H1 (cell line): ENCODE measurements around the gene PURA. TPM values are rescaled to one million over a fixed set of nuclear protein-coding genes. Genes with fewer than 3 reads are reported as not detected.

Source experiments
- CTCF ChIA-PET: fragments of 300-600 bp; sonication (Branson Sonifier 250); formaldehyde crosslinking; loops from one replicate; lab custom pipeline; 2021; ENCODE audit not compliant: partially characterized antibody; lab: Charles Lee
- POLR2A ChIA-PET: fragments of 300-600 bp; sonication (Branson Sonifier 250); formaldehyde crosslinking; loops from one replicate; lab custom pipeline; 2021; ENCODE audit warnings: inconsistent platforms; ENCODE audit not compliant: partially characterized antibody; lab: Charles Lee
- DNase-seq, 2 experiments: peaks; one replicate each; pipeline versions ENCODE4 v3.0.0 to v3.0.0-alpha.2; 2010 to 2022; ENCODE audit warnings: low spot score in 2 of 2, low read depth in 1 of 2, mixed read lengths in 1 of 2
- FAIRE-seq: peaks from 2 replicates; lab custom pipeline; 2011; peaks lifted over from hg19 to GRCh38; lab: Jason Lieb, UNC
- H2AFZ ChIP-seq: 2 replicates; pipeline ENCODE4 v1.8.1; 2012; ENCODE audit warnings: low read length, inconsistent platforms
- H2AK5ac ChIP-seq: 2 replicates; pipeline ENCODE4 v1.6.1; 2013; ENCODE audit warnings: low read depth, low read length
- H2BK120ac ChIP-seq: replicated peaks from 2 replicates; pipeline ENCODE3; 2013; ENCODE audit warnings: low read depth, low read length, inconsistent platforms
- H2BK12ac ChIP-seq: 2 replicates; pipeline ENCODE4 v1.6.1; 2013; ENCODE audit warnings: low read depth, low read length
- H2BK15ac ChIP-seq: 2 replicates; pipeline ENCODE4 v1.6.1; 2013; ENCODE audit warnings: low read length
- H2BK20ac ChIP-seq: 2 replicates; pipeline ENCODE4 v1.6.1; 2013; ENCODE audit warnings: low read length
- H2BK5ac ChIP-seq: 2 replicates; pipeline ENCODE4 v1.6.1; 2013; ENCODE audit warnings: low read depth, low read length
- H3K14ac ChIP-seq: 2 replicates; pipeline ENCODE4 v1.6.1; 2013; ENCODE audit warnings: inconsistent platforms; ENCODE audit not compliant: insufficient read length
- H3K18ac ChIP-seq: 2 replicates; pipeline ENCODE4 v1.6.1; 2013; ENCODE audit warnings: low read length; ENCODE audit errors: extremely low read depth
- H3K23ac ChIP-seq: 2 replicates; pipeline ENCODE4 v1.6.1; 2013; ENCODE audit warnings: inconsistent platforms; ENCODE audit not compliant: insufficient read length
- H3K23me2 ChIP-seq: 2 replicates; pipeline ENCODE4 v1.6.1; 2013; ENCODE audit warnings: low read depth, low read length
- H3K27ac ChIP-seq: 2 replicates; pipeline ENCODE4 v1.6.1; 2011; ENCODE audit warnings: low read depth, low read length, inconsistent platforms
- H3K27me3 ChIP-seq, 4 experiments: replicated peaks in 1 of 4; 1 replicate in 1 of 4; 2 replicates in 3 of 4; pipeline versions ENCODE4 v1.6.1 to v1.8.1; 2011 to 2013; ENCODE audit warnings: low read length in 3 of 4, mild to moderate bottlenecking in 3 of 4, inconsistent platforms in 2 of 4, mixed read lengths in 2 of 4, moderate library complexity in 1 of 4; ENCODE audit not compliant: control insufficient read depth in 3 of 4, insufficient read depth in 3 of 4; ENCODE audit errors: extremely low read depth in 1 of 4
- H3K36me3 ChIP-seq, 4 experiments: 2 replicates each; pipeline versions ENCODE4 v1.6.1 to v1.8.1; 2011 to 2013; ENCODE audit warnings: mild to moderate bottlenecking in 4 of 4, low read length in 3 of 4, moderate library complexity in 2 of 4, control low read depth in 1 of 4, inconsistent platforms in 1 of 4; ENCODE audit not compliant: insufficient read depth in 4 of 4, control insufficient read depth in 2 of 4
- H3K4ac ChIP-seq: replicated peaks from 2 replicates; pipeline ENCODE3; 2013; ENCODE audit warnings: low read length, low read depth, mixed read lengths, inconsistent platforms; ENCODE audit not compliant: insufficient read length
- H3K4me1 ChIP-seq, 4 experiments: replicated peaks in 1 of 4; 1 replicate in 1 of 4; 2 replicates in 3 of 4; pipeline versions ENCODE4 v1.6.1 to v1.8.1; 2011 to 2013; ENCODE audit warnings: low read length in 3 of 4, inconsistent platforms in 2 of 4, mixed read lengths in 1 of 4; ENCODE audit not compliant: insufficient read depth in 4 of 4, control insufficient read depth in 3 of 4
- H3K4me2 ChIP-seq, 2 experiments: 2 replicates each; pipeline versions ENCODE4 v1.6.1 to v1.8.1; 2011 to 2013; ENCODE audit warnings: low read depth in 2 of 2, low read length in 2 of 2, control low read depth in 1 of 2, inconsistent platforms in 1 of 2, mild to moderate bottlenecking in 1 of 2; ENCODE audit not compliant: insufficient read depth in 1 of 2
- H3K4me3 ChIP-seq, 4 experiments: fragments of 200-600, 300-600 bp in 1 of 4; sonication (generic), shearing (Covaris generic), sonication (Bioruptor Twin) in 1 of 4; 2 replicates each; pipeline versions ENCODE4 v1.5.1 to v1.8.1; 2011 to 2016; ENCODE audit warnings: low read length in 4 of 4, low read depth in 3 of 4, control low read depth in 2 of 4, inconsistent platforms in 2 of 4, mild to moderate bottlenecking in 2 of 4, mixed read lengths in 1 of 4, moderate library complexity in 1 of 4; ENCODE audit not compliant: insufficient read depth in 2 of 4; ENCODE audit errors: extremely low read depth in 1 of 4
- H3K56ac ChIP-seq: replicated peaks from 2 replicates; pipeline ENCODE3; 2013; ENCODE audit warnings: low read depth, mild to moderate bottlenecking, mixed read lengths, low read length, inconsistent platforms; ENCODE audit not compliant: insufficient read length
- H3K79me1 ChIP-seq: 2 replicates; pipeline ENCODE4 v1.6.1; 2013; ENCODE audit warnings: low read depth, low read length, control low read depth
- H3K79me2 ChIP-seq, 2 experiments: 2 replicates each; pipeline versions ENCODE4 v1.6.1 to v1.8.1; 2012 to 2013; ENCODE audit warnings: low read length in 2 of 2, mild to moderate bottlenecking in 2 of 2, inconsistent platforms in 1 of 2; ENCODE audit not compliant: insufficient read depth in 2 of 2, control insufficient read depth in 1 of 2
- H3K9ac ChIP-seq, 4 experiments: replicated peaks in 1 of 4; 1 replicate in 1 of 4; 2 replicates in 3 of 4; pipeline versions ENCODE4 v1.6.1 to v1.8.1; 2011 to 2013; ENCODE audit warnings: low read depth in 3 of 4, low read length in 3 of 4, control low read depth in 2 of 4, mild to moderate bottlenecking in 2 of 4, moderate library complexity in 2 of 4, inconsistent platforms in 1 of 4; ENCODE audit errors: extremely low read depth in 1 of 4
- H3K9me3 ChIP-seq, 2 experiments: 2 replicates each; pipeline versions ENCODE4 v1.6.1 to v1.8.1; 2012 to 2013; ENCODE audit warnings: mild to moderate bottlenecking in 2 of 2, moderate library complexity in 2 of 2, control low read depth in 1 of 2, inconsistent platforms in 1 of 2, low read depth in 1 of 2, low read length in 1 of 2, mixed read lengths in 1 of 2; ENCODE audit not compliant: insufficient read depth in 2 of 2
- H4K20me1 ChIP-seq, 2 experiments: replicated peaks in 1 of 2; 2 replicates each; pipeline versions ENCODE3 to v1.8.1; 2011 to 2013; ENCODE audit warnings: inconsistent platforms in 2 of 2, low read length in 2 of 2, mild to moderate bottlenecking in 1 of 2; ENCODE audit not compliant: insufficient read depth in 2 of 2, control insufficient read depth in 1 of 2
- H4K5ac ChIP-seq: 2 replicates; pipeline ENCODE4 v1.6.1; 2013; ENCODE audit warnings: low read length, low read depth, mixed read lengths, inconsistent platforms; ENCODE audit not compliant: insufficient read length
- H4K8ac ChIP-seq: 2 replicates; pipeline ENCODE4 v1.8.0; 2013; ENCODE audit warnings: mild to moderate bottlenecking, moderate library complexity, low read length, inconsistent platforms; ENCODE audit not compliant: insufficient read depth; ENCODE audit errors: extremely low read depth
- H4K91ac ChIP-seq: replicated peaks from 2 replicates; pipeline ENCODE3; 2013; ENCODE audit warnings: low read length, mixed read lengths, inconsistent platforms; ENCODE audit not compliant: insufficient read length
- HDAC6 ChIP-seq: IDR thresholded peaks from one replicate; pipeline ENCODE4 v1.7.1; 2012; ENCODE audit warnings: low read depth, mild to moderate bottlenecking, inconsistent platforms, low read length, moderate library complexity
- JUND ChIP-seq: IDR thresholded peaks from 2 replicates; pipeline ENCODE4 v1.6.1; 2011; ENCODE audit warnings: mild to moderate bottlenecking, improper control_type of control experiment, low read length
- RXRA ChIP-seq: IDR thresholded peaks from 2 replicates; pipeline ENCODE4 v1.6.1; 2011; ENCODE audit warnings: low read depth, mild to moderate bottlenecking, low read length, moderate library complexity; ENCODE audit not compliant: insufficient read depth
- WGBS, 2 experiments: shearing (Covaris generic) in 1 of 2; methylation state at CpG; one replicate each; pipeline versions ENCODE4 v1.1.6 to v1.1.7; 2013 to 2015; ENCODE audit warnings: low lambda C conversion rate in 2 of 2, mixed read lengths in 2 of 2, inconsistent platforms in 1 of 2, low coverage in 1 of 2, missing lambda C conversion rate in 1 of 2; ENCODE audit not compliant: insufficient replicate concordance in 2 of 2, insufficient coverage in 1 of 2, insufficient read length in 1 of 2; ENCODE audit errors: extremely low coverage in 1 of 2, missing lambda C conversion rate in 1 of 2; 5-methylcytosine and 5-hydroxymethylcytosine counted together
- polyA plus RNA-seq, 7 experiments: library from polyadenylated mRNA; depleted of rRNA in 3 of 7; stranded (reverse) in 5 of 7; unstranded in 2 of 7; fragments of >200 nt in 5 of 7; fragments of 200-250 nt in 2 of 7; gene quantifications; 1 replicate in 5 of 7; 2 replicates in 1 of 7; 4 replicates in 1 of 7; pipeline versions ENCODE4 v1.2.1 to v1.2.3, GENCODE V29; 2011 to 2013; ENCODE audit warnings: missing spikeins in 2 of 7, mixed read lengths in 2 of 7
- total RNA-seq: library from RNA; stranded (reverse); fragmentation: NEBNext Ultra II Directional; extraction: Animal tissue kit (Norgen Biotek cat#: 25700); gene quantifications from 2 replicates; pipeline ENCODE4 v1.2.1, GENCODE V29; 2021
- TF ChIP-seq, protein P1 (sequence below): IDR thresholded peaks from 2 replicates; pipeline ENCODE4 v1.6.1; 2012; ENCODE audit warnings: low read length, inconsistent platforms

Gene PURA
- total and polyA plus RNA-seq, 2 of the 8 experiments (the other 6 are each of a cell fraction or from before 2014, with no cell fraction given): 0.98 to 2.1 TPM

DNA sequence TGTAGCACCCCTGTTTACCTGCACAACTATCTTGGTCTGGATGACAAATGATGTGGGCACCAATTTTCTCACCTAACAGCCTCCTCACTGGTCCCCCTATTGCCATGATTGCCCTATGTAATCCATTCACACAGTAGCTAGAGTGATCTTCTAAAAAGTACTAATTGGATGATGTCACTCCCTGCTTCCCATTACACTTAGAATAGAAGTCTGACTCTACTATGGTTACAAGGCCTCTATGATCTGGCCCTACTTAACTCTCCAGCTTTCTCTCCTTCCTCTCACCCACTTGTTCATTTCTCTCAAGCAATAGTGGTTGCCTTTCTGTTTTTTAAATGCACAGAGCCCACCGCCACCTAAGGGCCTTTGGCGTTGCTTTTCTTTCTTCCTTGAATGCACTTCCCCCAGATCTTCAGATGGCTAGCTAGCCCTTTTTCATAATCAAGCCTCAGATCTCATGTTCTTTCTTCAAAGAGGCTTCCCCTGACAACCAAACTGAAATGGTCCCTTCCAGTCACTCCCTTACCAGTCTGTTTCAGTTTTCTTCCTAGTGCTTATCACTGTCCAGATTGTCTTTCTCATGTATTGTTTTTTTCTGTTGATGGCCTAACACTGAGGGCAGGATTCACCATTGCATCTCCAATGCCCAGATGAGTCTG, 20.5 kb downstream of the PURA start:
- H2BK15ac ChIP-seq: no peak overlapping the region
- no peak overlapping the region for H3K14ac ChIP-seq
- peaks cover 0 to 7% (median 1%) of the 10 kb centered on the region in 4 experiments; a peak in 2 of 7 replicates for H3K4me1 ChIP-seq
- H3K4me3 ChIP-seq: no peak overlapping the region
- H3K9ac ChIP-seq: no peak overlapping the region
- H3K79me2 ChIP-seq: no peaks in the 10 kb centered on the region
- no peaks in the 10 kb centered on the region for H3K27me3 ChIP-seq
- H4K91ac ChIP-seq: no peak overlapping the region
- CTCF ChIA-PET: interaction anchor here (0.9 to 9.5 kb wide), 7 partner anchors 11 to 62 kb away, joined by 3 to 105 read pairs (median 5); no protein-coding TSS in a partner anchor
- no peak for FAIRE-seq
- no peaks in the 10 kb centered on the region for H3K79me1 ChIP-seq
- no peaks in the 10 kb centered on the region for H4K20me1 ChIP-seq
- no peak overlapping the region for H2BK12ac ChIP-seq
- H3K4ac ChIP-seq: no peak overlapping the region
- H3K9me3 ChIP-seq: no peaks in the 10 kb centered on the region
- POLR2A ChIA-PET: interaction anchor here (1.3 to 1.6 kb wide), 3 partner anchors 9 to 22 kb away, joined by 3 to 5 read pairs (median 3); no protein-coding TSS in a partner anchor
- no peak overlapping the region for H2BK5ac ChIP-seq
- no peak overlapping the region for H3K23ac ChIP-seq
- H3K23me2 ChIP-seq: no peaks in the 10 kb centered on the region
- no peak for DNase-seq
- WGBS, 2 experiments: 84% methylated on average over 2 of the region's 2 CpGs; no CpG with 5 or more reads in 1 of the 2 experiments
- no peak overlapping the region for H2AFZ ChIP-seq
- H3K18ac ChIP-seq: no peak overlapping the region
- H3K56ac ChIP-seq: no peak overlapping the region
- H2BK120ac ChIP-seq: no peak overlapping the region
- H4K5ac ChIP-seq: no peak overlapping the region
- H3K27ac ChIP-seq: no peak overlapping the region
- no peak overlapping the region for H2AK5ac ChIP-seq
- no peak overlapping the region for H3K4me2 ChIP-seq
- H2BK20ac ChIP-seq: no peak overlapping the region
- no peaks in the 10 kb centered on the region for H3K36me3 ChIP-seq
- H4K8ac ChIP-seq: no peak overlapping the region
- no peak for TF ChIP-seq HDAC6
- no peak for TF ChIP-seq RXRA
- no peak for TF ChIP-seq JUND
- TF ChIP-seq, protein P1, sequence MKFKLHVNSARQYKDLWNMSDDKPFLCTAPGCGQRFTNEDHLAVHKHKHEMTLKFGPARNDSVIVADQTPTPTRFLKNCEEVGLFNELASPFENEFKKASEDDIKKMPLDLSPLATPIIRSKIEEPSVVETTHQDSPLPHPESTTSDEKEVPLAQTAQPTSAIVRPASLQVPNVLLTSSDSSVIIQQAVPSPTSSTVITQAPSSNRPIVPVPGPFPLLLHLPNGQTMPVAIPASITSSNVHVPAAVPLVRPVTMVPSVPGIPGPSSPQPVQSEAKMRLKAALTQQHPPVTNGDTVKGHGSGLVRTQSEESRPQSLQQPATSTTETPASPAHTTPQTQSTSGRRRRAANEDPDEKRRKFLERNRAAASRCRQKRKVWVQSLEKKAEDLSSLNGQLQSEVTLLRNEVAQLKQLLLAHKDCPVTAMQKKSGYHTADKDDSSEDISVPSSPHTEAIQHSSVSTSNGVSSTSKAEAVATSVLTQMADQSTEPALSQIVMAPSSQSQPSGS: no peak
